NCI-H345 treated with DMSO at 0.1 percent for 48 hours (cell line): ENCODE data around the gene PSMG4.

Experiments
- DNase-seq: peaks from one replicate; lab custom pipeline; 2025; ENCODE audit not compliant: unreplicated experiment; lab: John Stamatoyannopoulos, UW

Gene PSMG4

DNA sequence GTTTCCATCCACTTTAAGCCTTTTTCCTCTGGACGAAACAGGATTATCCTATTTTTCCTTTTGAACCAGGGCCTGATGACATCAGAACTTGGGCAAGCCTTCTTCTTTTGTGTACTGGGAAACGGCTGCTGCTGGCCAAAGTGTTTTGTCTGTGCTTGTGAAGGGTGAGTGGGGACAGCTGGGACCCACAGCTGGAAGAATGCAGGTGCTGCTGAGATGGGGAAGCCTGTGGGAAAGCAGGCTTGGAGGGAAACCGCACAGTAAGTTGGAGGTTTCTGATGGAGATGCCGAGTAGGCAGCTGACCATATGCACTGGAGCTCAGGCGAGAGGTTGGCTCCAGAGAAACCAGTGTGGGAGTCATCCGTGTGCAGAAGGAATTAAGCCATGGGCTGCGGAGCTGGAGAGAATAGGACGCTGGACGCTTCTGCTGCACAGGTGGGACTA lies 8.5 kb upstream of the PSMG4 start:
- DNase-seq = no peak

DNA sequence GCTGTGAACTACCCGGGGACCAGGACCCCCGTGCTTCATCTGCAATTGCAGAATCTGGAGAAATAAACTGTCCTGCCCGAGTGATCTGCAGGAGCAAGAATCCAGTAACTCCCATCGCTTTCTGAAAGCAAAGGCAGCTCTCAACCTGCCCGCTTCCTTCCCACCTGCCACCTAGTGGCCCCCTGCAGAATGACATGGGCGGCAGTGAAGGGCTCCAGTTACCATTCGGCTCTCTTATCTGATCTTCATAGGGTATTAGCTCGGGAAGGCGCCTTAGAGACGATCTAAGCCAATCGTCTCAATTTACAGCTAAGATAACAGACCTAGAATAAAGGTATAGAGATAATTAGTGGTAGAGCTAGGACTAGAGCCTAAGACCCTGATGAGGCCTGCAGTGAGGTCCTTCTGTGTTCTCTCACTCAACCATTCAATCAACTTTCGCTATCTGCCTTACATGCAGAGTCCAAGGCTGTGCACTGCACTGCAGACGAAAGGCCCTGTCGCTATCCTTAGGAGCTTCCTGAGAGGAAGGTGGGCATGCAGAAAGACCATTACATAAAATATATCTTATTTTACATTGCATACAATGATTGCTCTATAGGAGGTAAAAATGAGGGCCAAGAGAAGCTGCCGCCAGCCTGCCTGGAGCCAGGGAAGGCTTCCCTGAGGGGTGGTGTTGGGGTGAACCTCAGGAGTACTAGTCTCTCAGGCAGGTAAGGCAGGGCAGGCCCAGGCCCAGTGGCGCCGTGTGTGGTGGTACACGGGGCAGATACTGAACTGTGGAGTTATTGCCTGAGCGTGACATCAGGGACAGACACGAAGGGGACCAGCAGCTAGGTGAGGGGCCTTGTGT lies 7.1 kb upstream of the PSMG4 start:
- DNase-seq = no peak

DNA sequence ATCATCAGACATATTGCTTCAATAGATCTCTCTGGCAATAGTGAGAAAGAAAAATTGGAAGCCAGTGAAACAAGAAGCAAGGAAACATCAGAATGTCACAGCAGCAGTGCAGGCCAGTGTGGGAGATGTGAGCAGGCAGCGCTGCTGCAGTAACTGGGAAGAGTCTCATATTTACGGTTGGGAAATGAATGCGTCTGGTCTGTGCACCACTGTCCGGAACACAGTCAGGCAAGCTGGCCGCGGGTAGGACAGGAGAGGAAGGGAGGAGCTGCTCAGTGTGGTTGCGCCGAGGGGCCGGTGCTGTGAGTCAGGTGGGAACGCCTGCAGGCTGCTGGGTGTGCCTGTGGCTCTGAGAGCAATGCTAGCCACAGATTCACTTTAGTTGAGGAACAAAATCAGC lies 6.4 kb upstream of the PSMG4 start:
- no peak for DNase-seq

GRCh38 chr6:3252861-3253596 lies 5.7 kb upstream of the PSMG4 start:
- no peak for DNase-seq

GRCh38 chr6:3253597-3253961 lies 5.2 kb upstream of the PSMG4 start:
- DNase-seq = no peak

GRCh38 chr6:3258201-3258600 lies 546 bp upstream of the PSMG4 start:
- no peak for DNase-seq

GRCh38 chr6:3259491-3259958 lies 778 bp downstream of the PSMG4 start:
- DNase-seq = no peak

DNA sequence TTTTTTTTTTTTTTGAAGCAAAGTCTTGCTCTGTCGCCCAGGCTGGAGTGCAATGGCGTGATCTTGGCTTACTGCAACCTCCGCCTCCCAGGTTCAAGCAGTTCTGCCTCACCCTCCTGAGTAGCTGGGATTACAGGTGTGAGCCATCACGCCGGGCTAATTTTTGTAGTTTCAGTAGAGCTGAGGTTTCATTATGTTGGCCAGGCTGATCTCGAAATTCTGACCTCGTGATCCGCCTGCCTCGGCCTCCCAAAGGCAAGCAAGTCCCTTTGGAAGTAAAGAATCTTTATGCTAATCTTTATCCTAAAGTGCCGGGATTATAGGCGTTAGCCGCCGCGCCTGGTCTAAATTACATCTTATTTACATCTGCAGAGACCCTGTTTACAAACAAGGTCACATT lies 1.5 kb downstream of the PSMG4 start:
- no peak for DNase-seq

GRCh38 chr6:3260772-3261517 lies 2.2 kb downstream of the PSMG4 start:
- no peak for DNase-seq

GRCh38 chr6:3261518-3261820 lies 2.7 kb downstream of the PSMG4 start:
- DNase-seq = no peak

DNA sequence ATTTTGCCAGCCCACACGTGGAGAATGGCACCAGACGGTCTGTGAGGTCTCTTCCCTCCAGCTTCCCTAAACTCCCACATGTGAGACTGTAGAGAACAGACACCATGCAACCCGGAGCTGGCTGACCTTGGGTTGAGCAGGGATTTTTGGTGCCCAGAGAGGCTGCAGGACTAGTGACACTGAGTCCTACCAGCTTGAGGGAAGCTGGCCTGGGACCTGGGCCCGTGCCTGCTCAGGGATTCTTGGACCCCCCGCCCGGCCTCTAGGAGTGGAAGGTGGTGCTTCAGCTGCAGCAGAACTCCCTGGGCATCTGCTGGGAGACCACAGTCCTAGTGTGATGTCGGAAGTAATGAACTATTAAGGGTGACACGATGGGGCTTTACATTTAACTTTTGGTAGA lies 3.2 kb downstream of the PSMG4 start:
- no peak for DNase-seq

GRCh38 chr6:3263096-3263495 lies 4.3 kb downstream of the PSMG4 start:
- no peak for DNase-seq

DNA sequence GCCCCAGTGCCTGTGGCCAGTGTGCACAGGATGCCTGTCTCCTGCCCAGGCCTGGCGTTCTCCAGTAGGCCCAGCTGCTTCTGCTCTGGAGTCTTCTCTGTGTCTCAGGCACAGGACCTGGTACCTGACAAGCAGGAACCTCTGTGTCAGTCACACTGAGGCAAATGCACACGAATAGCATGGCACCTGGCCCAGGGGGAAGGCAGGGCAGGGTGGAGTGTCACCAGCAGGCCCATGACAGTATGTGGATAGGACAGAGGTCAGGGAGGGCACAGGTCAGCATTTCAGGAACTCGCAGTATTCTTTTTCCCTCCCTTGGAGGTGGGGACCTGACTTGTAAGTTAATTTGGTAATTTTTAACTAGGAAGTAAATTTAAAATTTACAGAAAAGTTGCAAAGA lies 5.6 kb downstream of the PSMG4 start:
- DNase-seq = no peak

- DNase-seq = no peak
These were observed 6.9 kb downstream of the PSMG4 start for GRCh38 chr6:3265671-3266070.

- no peak for DNase-seq
These were observed 7.4 kb downstream of the PSMG4 start for GRCh38 chr6:3266170-3266569.

GRCh38 chr6:3267162-3267561 lies 8.4 kb downstream of the PSMG4 start:
- no peak for DNase-seq

DNA sequence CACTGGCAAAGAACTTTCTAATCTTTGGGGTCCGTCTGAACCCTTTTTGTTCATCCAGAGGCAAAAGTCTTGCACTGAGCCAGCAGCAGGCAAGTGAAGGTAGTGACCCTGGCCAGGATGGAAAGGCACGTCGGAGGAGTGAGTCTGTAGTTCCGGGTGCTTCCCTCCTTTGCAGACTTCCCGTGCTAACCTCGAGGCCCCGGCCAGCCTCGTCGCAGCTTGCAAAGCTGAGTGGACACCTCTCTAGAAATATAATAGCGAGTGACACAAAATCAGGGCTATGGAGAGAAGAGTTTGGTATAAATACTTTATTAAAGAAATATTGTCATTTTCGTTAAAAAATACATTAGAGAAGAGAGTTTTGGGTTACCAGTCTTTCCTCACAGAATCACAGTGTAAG lies 9.9 kb downstream of the PSMG4 start:
- DNase-seq = no peak

DNA sequence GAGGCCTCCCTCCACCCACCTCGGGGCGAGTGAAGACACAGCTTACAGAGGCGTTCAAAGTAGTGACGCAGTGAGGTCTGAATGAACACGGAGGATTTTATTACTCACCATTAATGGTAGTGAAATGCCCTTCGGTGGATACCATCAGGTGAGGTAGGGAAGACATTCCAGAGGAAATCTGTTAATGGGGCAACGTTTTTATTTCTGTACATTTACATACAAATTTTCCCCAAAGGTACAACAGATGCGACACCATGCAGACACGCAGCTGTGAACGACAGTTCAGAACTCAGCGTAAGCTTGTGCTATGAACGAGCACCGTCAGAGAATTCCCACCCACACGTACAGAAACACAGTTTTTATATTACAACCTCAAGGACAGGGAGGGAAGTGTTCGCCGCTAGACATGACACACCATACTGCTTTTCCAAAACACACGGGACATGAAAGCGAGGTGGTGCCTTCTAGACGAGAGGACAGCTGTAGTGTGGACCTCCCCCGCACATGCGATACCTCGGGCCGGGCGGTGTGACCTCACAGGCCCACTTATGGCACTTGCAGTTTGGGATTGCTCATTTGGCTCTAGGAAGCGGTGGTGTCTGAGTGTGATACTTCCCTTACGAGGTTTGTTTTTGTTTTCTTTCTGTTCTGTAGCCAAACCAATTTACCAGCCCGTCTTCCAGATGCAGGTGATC lies 10.7 kb downstream of the PSMG4 start:
- DNase-seq = no peak

DNA sequence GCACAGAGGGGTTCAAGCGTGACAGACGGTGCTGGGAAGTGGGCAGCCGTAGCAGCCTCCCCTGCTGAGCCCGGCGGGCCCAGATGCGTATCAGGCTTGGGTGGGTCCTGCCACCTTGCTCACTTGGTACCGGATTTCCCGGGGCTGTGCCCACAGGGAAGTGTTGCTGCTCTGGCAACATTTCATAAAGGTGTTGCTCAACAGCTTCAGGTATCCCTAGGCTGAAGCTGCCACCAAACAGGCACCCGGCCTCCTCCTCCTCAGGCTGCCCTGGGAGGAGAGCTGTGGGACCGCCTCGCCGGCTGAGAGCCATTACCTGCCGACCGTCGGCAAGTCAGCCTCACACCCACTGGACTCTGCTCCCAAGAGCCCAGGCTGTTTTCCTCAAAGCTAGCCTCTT lies 11.5 kb downstream of the PSMG4 start:
- DNase-seq = no peak

DNA sequence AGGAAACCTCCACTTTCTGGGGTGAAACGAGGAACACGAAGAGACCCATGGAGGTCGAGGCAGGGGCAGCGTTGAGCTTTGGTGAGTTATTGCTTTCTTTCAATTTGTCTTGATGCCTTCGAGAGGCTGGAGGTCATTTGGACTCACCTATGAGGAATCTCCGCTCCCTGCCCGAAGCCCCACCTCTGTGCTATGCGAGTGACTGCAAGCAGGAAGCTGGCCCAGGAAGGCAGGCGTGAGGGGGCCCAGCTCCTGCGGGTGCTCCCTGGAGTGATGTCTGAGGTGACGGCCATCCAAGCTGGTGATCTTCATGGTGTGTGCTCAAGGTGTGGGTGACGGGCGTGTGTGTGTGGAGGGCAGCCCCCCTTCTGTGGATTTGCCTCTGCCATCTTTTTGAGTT lies 13.0 kb downstream of the PSMG4 start:
- DNase-seq = no peak

GRCh38 chr6:3272911-3273547 lies 14.3 kb downstream of the PSMG4 start:
- no peak for DNase-seq
